C4-2B (cell line): ENCODE data around the gene GRAMD4.

ENCODE experiments used
- ZFX ChIP-seq: fragments of 450-650 bp; IDR thresholded peaks from 2 replicates; pipeline ENCODE4 v1.6.1; 2017
- TF ChIP-seq, protein P1 (sequence below): fragments of 450-650 bp; conservative IDR thresholded peaks from 2 replicates; pipeline ENCODE4 v1.5.1; 2017; ENCODE audit warnings: mild to moderate bottlenecking

DNA sequence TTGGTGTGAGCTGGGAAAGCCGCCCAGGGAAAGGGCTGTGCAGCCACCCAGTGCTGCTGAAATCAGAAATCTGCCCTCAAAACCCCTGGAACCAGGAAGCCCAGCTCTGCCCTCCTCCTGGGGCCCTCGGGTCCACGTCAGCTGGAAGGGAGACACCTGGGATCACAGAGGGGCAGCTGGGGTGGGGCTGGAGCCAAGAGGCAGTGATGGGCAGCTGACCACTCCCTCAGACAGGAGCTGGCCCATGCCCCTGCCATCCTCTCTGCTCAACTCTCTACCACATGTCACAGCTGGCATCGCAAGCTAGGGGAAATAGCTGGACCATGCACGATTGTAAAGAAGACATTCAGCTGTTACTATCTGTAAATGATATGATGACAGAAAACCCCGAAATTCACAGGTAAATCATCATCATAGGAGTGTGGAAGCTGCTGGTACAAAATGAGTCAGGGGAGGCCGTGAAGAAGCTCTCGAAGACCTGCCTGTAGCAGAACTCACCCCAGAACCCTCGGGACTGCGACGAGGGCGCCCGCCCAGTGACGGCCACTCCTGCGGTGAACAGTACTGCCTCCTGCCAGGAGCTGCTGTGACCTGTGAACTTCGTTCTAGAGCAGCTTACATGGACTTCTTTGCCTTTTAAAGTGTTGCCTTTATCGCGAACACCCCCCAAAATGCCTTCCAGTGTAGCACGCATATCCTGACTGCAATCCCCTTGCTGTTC, 62.0 kb downstream of the GRAMD4 start:
- TF ChIP-seq, protein P1, sequence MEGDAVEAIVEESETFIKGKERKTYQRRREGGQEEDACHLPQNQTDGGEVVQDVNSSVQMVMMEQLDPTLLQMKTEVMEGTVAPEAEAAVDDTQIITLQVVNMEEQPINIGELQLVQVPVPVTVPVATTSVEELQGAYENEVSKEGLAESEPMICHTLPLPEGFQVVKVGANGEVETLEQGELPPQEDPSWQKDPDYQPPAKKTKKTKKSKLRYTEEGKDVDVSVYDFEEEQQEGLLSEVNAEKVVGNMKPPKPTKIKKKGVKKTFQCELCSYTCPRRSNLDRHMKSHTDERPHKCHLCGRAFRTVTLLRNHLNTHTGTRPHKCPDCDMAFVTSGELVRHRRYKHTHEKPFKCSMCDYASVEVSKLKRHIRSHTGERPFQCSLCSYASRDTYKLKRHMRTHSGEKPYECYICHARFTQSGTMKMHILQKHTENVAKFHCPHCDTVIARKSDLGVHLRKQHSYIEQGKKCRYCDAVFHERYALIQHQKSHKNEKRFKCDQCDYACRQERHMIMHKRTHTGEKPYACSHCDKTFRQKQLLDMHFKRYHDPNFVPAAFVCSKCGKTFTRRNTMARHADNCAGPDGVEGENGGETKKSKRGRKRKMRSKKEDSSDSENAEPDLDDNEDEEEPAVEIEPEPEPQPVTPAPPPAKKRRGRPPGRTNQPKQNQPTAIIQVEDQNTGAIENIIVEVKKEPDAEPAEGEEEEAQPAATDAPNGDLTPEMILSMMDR, result no peak
- no peak for TF ChIP-seq ZFX
